Smooth muscle cell (in vitro differentiated cells): ENCODE measurements around the gene PBX4. TPM values are rescaled to one million over a fixed set of nuclear protein-coding genes. Genes with fewer than 3 reads are reported as not detected.
"Not testable (repeated sequence)": the region's sequence is repeated elsewhere in the genome, so short reads cannot be mapped to it uniquely, and the experiment has no call there.

Experiments
- DNase-seq: peaks from one replicate; lab custom pipeline; 2025; ENCODE audit not compliant: unreplicated experiment; lab: John Stamatoyannopoulos, UW
- H2AFZ ChIP-seq: fragments of 200-600 bp; sonication (generic); 2 replicates; pipeline ENCODE4 v1.6.0; 2016; ENCODE audit warnings: antibody characterized with exemption, low read depth, mild to moderate bottlenecking
- H3F3A ChIP-seq: fragments of 200-600 bp; sonication (generic); 2 replicates; pipeline ENCODE4 v1.6.0; 2017; ENCODE audit warnings: antibody characterized with exemption, low read depth
- H3K27ac ChIP-seq: fragments of 200-600 bp; sonication (generic); 2 replicates; pipeline ENCODE4 v1.5.1; 2016; ENCODE audit warnings: low read depth, mild to moderate bottlenecking
- H3K27me3 ChIP-seq: fragments of 200-600 bp; sonication (generic); 2 replicates; pipeline ENCODE4 v1.6.1; 2016; ENCODE audit warnings: low read depth, mild to moderate bottlenecking
- H3K36me3 ChIP-seq: fragments of 200-600 bp; sonication (generic); 2 replicates; pipeline ENCODE4 v1.5.1; 2016; ENCODE audit warnings: low read depth
- H3K4me1 ChIP-seq: fragments of 200-600 bp; sonication (generic); 2 replicates; pipeline ENCODE4 v1.5.1; 2016; ENCODE audit warnings: low read depth
- H3K4me2 ChIP-seq: fragments of 200-600 bp; sonication (generic); 2 replicates; pipeline ENCODE4 v1.6.0; 2016; ENCODE audit warnings: mild to moderate bottlenecking
- H3K4me3 ChIP-seq: fragments of 200-600 bp; sonication (generic); 2 replicates; pipeline ENCODE4 v1.5.1; 2016; ENCODE audit warnings: mild to moderate bottlenecking
- H3K79me2 ChIP-seq: fragments of 200-600 bp; sonication (generic); 2 replicates; pipeline ENCODE4 v1.6.0; 2016; ENCODE audit warnings: low read depth, mild to moderate bottlenecking
- H3K9ac ChIP-seq: fragments of 200-600 bp; sonication (generic); 2 replicates; pipeline ENCODE4 v1.6.0; 2016; ENCODE audit warnings: low read depth
- H3K9me3 ChIP-seq: fragments of 200-600 bp; sonication (generic); replicated peaks from 2 replicates; pipeline ENCODE4 v1.5.1; 2016; ENCODE audit warnings: low read depth
- H4K20me1 ChIP-seq: fragments of 200-600 bp; sonication (generic); 2 replicates; pipeline ENCODE4 v1.6.0; 2016; ENCODE audit warnings: low read depth
- CTCF ChIP-seq: fragments of 200-600 bp; sonication (generic); IDR thresholded peaks from 2 replicates; pipeline ENCODE4 v1.5.1; 2017; ENCODE audit warnings: borderline replicate concordance, mild to moderate bottlenecking, antibody characterized with exemption; ENCODE audit not compliant: insufficient read depth, poor library complexity, severe bottlenecking
- WGBS: methylation state at CpG from one replicate; pipeline ENCODE4 v1.1.7; 2016; ENCODE audit warnings: low lambda C conversion rate; 5-methylcytosine and 5-hydroxymethylcytosine counted together
- polyA plus RNA-seq: library from polyadenylated mRNA; unstranded; fragments of >200 nt; fragmentation: Nextera tagmentation; extraction: Ambion mirVana; gene quantifications from 2 replicates; pipeline ENCODE4 v1.2.1, GENCODE V29; 2016
- total RNA-seq: library from RNA; depleted of rRNA; stranded (reverse); fragments of >200 nt; gene quantifications from 2 replicates; pipeline ENCODE4 v1.2.3, GENCODE V29; 2014

Gene PBX4
- total and polyA plus RNA-seq, 2 experiments from 2014 or later: 1.7 to 2.5 TPM

- Histone ChIP-seq H3K4me3 (no peak overlapping the region), H3K27me3 (no peaks in the 10 kb centered on the region), H3F3A (no peaks in the 10 kb centered on the region), H2AFZ (no peak overlapping the region), H3K4me1 (no peaks in the 10 kb centered on the region), H3K36me3 (no peaks in the 10 kb centered on the region), H3K9ac (no peak overlapping the region), H3K79me2 (no peaks in the 10 kb centered on the region), H3K27ac (no peak overlapping the region), H3K4me2 (no peak overlapping the region), H3K9me3 (no peaks in the 10 kb centered on the region), H4K20me1 (no peaks in the 10 kb centered on the region)
- WGBS: 96% methylated on average over 10 of the region's 10 CpGs
- DNase-seq: no peak
- TF ChIP-seq CTCF: no peak
These were observed 7.9 kb downstream of the PBX4 start for GRCh38 chr19:19610376-19611202.

GRCh38 chr19:19606686-19607085, 11.8 kb downstream of the PBX4 start:
- H2AFZ ChIP-seq, H3K4me1 ChIP-seq, H3K27me3 ChIP-seq, DNase-seq, H3K36me3 ChIP-seq, H3K27ac ChIP-seq, H3K4me2 ChIP-seq, H3K4me3 ChIP-seq, H3K9me3 ChIP-seq, H3K9ac ChIP-seq, H3K79me2 ChIP-seq, H4K20me1 ChIP-seq, H3F3A ChIP-seq: not testable (repeated sequence)
- 92% methylated on average over 8 of the region's 8 CpGs for WGBS

GRCh38 chr19:19606021-19606420, 12.5 kb downstream of the PBX4 start:
- no peak overlapping the region for H3K4me3 ChIP-seq
- no peaks in the 10 kb centered on the region for H3K9me3 ChIP-seq
- H3K4me2 ChIP-seq: no peak overlapping the region
- no peak for TF ChIP-seq CTCF
- no peak overlapping the region for H2AFZ ChIP-seq
- no peaks in the 10 kb centered on the region for H3K36me3 ChIP-seq
- H3K79me2 ChIP-seq: no peaks in the 10 kb centered on the region
- DNase-seq: no peak
- no peaks in the 10 kb centered on the region for H4K20me1 ChIP-seq
- 95% methylated on average over 1 of the region's 1 CpG for WGBS
- no peaks in the 10 kb centered on the region for H3F3A ChIP-seq
- H3K27ac ChIP-seq: no peak overlapping the region
- no peaks in the 10 kb centered on the region for H3K27me3 ChIP-seq
- no peaks in the 10 kb centered on the region for H3K4me1 ChIP-seq
- H3K9ac ChIP-seq: no peak overlapping the region

GRCh38 chr19:19602713-19603324, 15.7 kb downstream of the PBX4 start:
- H3F3A ChIP-seq: no peaks in the 10 kb centered on the region
- H3K27ac ChIP-seq: no peak overlapping the region
- H3K9ac ChIP-seq: no peak overlapping the region
- 87% methylated on average over 3 of the region's 3 CpGs for WGBS
- no peaks in the 10 kb centered on the region for H4K20me1 ChIP-seq
- no peaks in the 10 kb centered on the region for H3K4me1 ChIP-seq
- H3K4me2 ChIP-seq: no peak overlapping the region
- H3K4me3 ChIP-seq: no peak overlapping the region
- no peaks in the 10 kb centered on the region for H3K36me3 ChIP-seq
- no peak for TF ChIP-seq CTCF
- no peaks in the 10 kb centered on the region for H3K27me3 ChIP-seq
- H2AFZ ChIP-seq: no peak overlapping the region
- H3K9me3 ChIP-seq: no peaks in the 10 kb centered on the region
- H3K79me2 ChIP-seq: no peaks in the 10 kb centered on the region
- DNase-seq: no peak
